GM18951 (cell line): ENCODE data around the gene WNT7B.

ENCODE experiments used
- POLR2A ChIP-seq: IDR thresholded peaks from 4 replicates; pipeline ENCODE4 v1.6.1; 2011; ENCODE audit warnings: mild to moderate bottlenecking; ENCODE audit not compliant: insufficient read length, insufficient read depth; ENCODE audit errors: extremely low read depth
- in situ Hi-C: fragments of 300-500 bp; cut with MboI; formaldehyde crosslinking; loops from one replicate; pipeline ENCODE4 v1.12.0; 2022; ENCODE audit warnings: low sequenced_read_pairs, mixed read lengths, inconsistent platforms; ENCODE audit not compliant: unreplicated experiment

WNT7B gene

DNA sequence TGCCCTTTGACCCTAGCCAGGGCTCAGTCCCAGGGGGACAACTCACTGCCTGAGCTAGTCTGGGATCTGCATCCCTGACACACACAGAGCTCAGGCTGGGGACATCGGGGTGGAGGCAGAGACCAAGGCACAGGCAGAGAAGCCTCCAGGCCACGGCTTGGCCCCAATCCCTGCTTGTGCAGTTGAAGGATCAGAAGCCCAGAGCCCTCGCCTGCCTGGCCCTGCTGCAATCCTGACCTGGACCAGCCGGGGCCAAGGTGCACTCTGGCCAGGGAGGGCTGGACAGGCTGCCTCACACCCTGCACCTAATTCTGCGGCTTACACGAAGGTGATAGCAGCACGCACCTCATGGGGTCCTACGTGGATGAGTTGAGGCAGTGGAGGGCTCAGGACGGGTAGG is 34.6 kb downstream of the WNT7B start:
- in situ Hi-C loops: no loop called here
- no peak for TF ChIP-seq POLR2A

DNA sequence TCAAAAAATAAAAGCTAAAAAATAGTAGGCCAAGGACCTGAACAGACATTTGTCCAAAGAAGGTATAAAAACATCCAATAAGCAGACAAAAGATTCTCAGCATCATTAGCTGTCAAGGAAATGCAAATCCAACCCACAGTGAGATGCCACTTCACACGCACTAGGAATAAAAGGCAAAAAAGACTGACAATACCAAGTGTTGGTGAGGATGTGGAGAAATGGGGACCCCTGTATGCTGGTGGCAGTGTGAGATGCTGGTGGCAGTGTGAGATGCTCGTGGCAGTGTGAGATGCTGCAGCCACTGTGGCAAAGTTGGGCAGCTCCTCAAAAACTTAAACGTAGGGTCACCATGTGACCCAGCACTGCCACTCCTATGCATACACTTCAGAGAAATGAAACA is 38.0 kb downstream of the WNT7B start:
- no peak for TF ChIP-seq POLR2A
- in situ Hi-C loops: no loop called here

DNA sequence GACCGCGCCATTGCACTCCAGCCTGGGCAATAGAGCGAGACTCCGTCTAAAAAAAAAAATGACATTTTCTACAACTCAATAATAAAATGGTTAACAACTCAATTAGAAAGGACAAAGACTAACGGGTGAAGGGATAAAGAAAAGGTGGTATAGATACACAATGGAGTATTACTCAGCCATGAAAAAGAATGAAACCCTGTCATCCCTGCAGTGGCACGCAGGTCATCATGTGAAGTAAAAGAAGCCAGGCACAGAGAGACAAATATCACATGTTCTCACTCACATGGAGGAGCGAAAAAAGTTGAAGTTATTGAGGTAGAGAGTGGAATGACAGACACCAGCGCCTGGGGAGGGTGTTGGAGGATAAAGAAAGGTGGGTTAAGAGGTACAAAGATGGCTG is 39.0 kb downstream of the WNT7B start:
- in situ Hi-C loops: no loop called here

DNA sequence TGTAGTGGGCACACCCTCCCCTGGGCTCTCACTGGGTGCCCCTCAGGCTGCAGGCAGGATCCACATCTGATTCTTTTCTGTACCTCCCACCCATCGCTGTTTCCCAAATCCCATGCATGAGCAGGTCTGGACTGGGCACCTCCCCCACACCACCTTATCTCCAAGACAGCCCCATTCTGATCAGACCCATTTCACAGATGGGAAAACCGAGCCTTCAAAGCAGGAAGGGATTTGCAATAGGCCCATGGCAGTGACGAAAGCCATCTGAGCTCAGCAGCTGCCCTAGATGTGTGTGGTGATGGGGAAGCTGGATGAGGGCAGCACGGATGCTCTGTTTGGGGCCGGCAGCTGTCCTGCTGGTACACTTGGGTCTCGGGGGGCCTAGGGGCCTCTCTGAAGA is 41.4 kb downstream of the WNT7B start:
- no peak for TF ChIP-seq POLR2A
- in situ Hi-C loops: no loop called here

More for the DNA sequence above, 39.0 kb downstream of the WNT7B start:
- no peak for TF ChIP-seq POLR2A

DNA sequence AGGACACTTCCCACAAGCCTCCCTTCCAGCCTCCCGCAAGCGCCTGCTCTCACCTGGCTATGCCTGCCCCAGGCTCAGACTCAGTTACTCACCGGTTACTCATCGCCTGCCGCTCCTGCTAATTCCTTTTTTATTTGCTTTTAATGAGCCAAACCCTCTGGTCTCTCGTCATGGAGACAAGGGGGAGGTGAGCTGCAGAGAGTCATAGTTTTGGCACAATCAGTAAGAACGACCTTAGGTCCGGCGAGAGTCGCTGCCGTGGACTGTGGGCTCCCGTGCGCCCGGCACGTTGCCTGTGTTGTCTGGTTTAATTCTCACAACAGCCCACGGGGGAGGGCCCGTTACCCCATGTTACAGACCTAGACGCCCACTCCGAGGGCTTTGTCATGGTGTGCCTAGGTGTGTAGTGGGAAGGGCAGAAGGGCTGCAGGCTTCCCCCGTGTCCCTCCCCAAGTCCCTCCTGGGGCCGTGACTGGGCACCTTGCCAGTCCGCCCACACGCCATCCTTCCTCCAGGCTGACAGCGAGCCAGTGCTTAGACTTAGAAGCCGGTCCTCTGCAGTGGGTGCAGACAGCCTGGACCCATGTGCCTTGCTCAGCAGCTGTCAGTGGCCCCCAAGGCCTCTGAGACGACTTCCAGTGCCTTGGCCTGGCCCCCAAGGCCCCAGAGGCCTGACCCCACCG is 42.2 kb downstream of the WNT7B start:
- no peak for TF ChIP-seq POLR2A
- in situ Hi-C loops: no loop called here

DNA sequence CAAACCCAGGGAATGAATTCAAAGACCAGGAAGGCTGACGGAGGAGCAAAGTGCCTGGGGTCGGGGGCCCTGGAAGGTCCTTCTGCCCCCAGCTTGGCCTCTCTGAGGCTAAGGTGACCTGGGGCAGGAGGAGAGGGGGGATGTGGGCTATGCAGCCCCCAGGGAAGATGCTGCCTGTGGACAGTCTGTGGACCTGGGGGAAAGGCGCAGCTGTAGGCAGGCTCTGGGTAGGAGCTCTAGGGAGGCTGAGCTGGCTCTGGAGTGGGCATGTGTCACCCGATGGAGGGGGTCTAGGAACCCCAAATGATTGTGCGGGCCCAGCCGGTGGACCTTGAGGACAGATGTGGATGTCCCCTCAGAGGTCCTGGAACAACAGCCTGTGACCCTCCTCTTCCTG is 42.8 kb downstream of the WNT7B start:
- in situ Hi-C loops: no loop called here
- TF ChIP-seq POLR2A: no peak

DNA sequence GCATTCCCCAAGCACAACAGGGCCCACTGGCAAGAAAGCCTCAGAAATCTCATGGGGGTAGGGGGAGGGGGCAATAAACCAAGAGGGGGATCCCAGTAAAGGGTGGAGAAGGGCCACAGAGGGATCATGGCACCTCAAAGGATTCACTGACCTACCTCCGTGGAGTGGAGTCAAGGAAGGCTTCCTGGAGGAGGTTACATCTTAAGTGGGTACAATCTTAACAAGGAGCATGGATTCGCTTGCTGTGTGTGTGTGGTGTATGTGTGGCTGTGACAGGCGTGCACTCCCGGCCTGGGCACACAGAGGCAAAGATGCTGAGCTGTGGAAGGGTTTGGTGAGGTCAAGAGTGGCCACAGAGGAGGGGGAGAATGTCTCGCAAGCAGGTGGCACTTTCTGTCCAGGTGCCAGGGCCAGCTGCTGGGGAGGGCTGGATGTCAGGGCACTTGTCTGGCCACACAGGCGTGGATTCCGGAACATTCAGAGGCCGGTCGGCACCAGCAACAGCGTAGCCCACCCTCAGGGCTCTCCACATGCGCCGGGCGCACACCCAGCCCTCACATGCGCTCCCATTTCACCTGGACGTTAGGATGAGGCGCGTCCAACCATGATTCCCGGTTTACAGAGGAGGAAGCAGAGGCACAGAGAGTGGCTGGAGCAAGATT is 43.3 kb downstream of the WNT7B start:
- TF ChIP-seq POLR2A: no peak
- in situ Hi-C loops: no loop called here

DNA sequence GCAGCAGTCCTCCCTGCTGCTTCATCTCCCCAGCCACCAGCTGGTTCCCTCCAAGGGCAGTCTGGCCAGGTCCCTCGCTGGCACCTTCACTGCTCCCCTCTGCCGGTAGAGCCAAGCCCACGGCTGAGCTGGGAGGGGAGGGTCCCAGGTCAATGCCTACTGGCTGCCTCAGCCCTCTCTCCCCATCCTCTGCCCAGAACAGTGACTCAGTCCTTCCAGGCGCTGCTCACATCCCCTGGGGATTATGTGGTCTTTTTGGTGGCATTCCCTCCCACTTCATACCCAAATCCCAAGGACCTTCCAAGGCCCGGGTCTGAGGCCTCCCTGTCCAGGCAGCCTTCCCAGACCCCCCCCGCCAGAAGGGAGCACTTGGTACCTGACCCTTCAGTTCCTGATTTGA is 44.9 kb downstream of the WNT7B start:
- in situ Hi-C loops: no loop called here
- no peak for TF ChIP-seq POLR2A

DNA sequence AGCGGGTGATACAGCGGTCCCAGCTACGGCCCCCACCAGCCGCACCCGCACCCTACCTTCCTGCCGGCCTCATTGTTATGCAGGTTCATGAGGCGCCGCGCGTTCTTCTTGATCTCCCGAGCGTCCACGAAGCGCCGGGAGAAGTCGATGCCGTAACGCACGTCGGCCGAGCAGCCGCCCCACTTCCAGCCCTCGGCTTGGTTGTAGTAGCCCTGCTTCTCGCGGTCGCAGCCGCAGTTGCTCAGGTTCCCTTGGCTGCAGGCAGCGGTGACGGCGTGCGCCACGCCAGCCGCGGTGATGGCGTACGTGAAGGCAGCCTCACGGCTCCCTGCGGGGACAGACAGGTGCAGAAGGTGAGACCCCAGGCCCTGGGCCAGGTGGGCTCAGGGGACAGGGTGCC is 45.9 kb downstream of the WNT7B start:
- TF ChIP-seq POLR2A: no peak
- in situ Hi-C loops: no loop called here

DNA sequence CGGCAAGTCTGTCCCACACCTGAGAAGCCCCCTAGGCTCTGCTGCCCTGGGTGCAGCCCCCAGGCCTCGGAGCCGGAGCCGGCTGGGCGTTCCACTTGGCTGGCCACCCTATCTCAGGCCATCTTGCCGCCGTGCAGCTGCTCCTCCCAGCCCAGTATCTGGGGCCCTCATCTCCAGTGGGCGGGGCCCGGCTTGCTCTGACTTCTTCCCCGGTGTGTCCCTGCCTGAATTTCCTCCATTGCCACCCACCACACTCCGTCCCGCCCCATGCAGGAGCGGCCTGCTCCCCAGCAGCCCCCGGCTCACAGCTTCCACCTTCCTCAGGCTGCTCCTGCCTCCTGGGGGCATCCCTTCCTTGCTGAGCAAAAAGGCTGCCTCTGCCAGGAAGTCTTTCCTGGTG is 46.6 kb downstream of the WNT7B start:
- in situ Hi-C loops: no loop called here
- no peak for TF ChIP-seq POLR2A

DNA sequence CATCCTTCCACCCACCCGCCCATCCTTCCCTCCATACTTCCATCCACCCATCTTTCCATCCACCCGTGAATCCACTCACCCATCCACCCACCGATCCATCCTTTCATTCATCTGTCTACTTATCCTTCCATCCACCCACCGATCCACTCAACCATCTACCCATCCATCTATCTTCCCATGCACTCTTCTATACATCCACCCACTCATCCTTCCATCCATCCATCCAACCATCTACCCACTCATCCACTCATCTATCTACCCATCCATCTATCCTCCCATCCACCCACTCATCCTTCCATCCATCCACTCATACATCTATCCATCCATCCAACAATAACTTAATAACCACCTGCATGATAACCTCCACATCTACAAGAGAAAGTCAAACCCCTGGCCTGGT is 47.3 kb downstream of the WNT7B start:
- in situ Hi-C loops: no loop called here
- no peak for TF ChIP-seq POLR2A

DNA sequence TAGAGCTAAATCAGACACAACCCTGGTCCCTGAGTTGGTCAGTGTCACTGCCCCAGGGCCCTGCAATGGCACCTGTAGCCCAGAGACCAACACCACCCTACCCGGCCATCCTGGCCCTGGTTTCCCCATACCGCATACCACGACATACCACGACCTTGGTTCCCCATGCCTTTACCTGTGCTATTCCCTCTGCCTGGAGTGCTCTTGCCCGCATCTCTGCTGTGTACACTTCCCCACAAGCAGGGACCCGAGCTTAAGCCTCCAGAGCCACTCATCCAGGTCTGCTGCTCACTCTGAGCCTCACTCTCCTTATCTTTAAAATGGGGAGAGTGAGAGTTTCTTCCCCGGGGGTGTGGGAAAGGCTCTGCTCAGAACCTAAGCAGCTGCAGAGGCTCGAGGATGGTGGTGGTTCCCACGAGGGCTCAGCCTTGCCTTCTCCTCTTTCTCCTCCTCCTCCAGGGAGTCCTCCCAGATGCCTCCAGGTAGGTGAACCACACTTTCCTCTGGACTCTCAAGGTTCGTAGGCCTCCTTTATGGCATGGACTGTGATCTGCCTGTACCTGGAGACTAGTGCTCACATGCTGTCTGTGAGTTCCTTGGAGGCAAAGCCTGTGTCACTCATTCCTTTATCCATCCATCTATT is 48.1 kb downstream of the WNT7B start:
- no peak for TF ChIP-seq POLR2A
- in situ Hi-C loops: no loop called here

DNA sequence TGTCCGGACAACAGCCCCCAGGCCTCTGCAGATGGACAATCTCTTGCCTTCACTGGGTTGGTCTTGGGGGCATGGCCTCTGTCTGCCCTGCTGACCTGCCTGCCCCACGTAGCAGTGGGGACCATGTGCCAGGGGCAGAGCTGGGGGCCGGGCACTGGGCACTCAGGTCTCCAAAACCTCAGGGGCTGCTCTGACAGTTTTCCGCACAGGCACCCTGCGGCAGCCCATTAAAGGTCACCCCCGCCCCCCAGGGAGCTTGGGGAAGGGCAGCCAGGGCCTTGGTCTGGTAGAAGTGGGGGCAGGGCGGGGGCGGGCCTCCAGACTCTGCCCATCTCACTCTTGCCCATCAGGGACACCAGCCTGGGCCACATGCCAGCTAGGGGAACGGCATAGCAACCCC is 49.9 kb downstream of the WNT7B start:
- in situ Hi-C loops: no loop called here
- no peak for TF ChIP-seq POLR2A

DNA sequence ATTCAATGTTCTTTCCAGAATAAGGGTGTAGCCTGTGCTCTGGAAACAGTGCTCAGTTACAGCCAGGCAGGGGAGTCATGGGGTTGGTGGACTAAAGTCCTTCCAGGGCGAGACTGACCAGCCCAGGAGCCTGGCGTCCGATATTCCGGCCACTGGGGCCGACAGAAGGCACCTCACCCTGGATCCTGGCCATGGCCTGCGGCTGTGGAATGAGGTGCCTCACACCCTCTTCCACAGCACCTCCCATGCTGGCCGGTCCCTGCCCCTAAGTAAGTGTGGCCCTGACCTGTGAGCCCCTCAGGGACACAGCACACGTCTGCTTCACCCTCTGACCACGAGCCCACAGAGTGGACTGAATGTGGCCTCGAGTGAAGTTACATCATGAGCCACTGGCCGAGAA is 50.5 kb downstream of the WNT7B start:
- in situ Hi-C loops: no loop called here
- no peak for TF ChIP-seq POLR2A
